GM12891 (cell line): ENCODE measurements around the gene PDE6B.

Experiments
- POLR2A ChIP-seq: IDR thresholded peaks from 2 replicates; pipeline ENCODE4 v1.6.1; 2011; ENCODE audit warnings: low read depth, low read length, control low read depth
- POLR2AphosphoS5 ChIP-seq: IDR thresholded peaks from 2 replicates; pipeline ENCODE4 v1.6.1; 2011; ENCODE audit warnings: low read depth, low read length, control low read depth

- TF ChIP-seq POLR2A (no peak), POLR2AphosphoS5 (no peak)
Measured at GRCh38 chr4:657338-657833, 32.0 kb downstream of the PDE6B start.
